Medulla oblongata (tissue), 1 donor: Measurements from ENCODE around the gene TNPO3.
A peak's percentile ranks its signal among the peaks of the same experiment; 100 is the strongest.
"Not testable (repeated sequence)": the region's sequence is repeated elsewhere in the genome, so short reads cannot be mapped to it uniquely, and the experiment has no call there.

ENCODE experiments used
- DNase-seq: peaks from one replicate; pipeline ENCODE4 v3.0.0-alpha.2; 2015; ENCODE audit errors: extremely low spot score

TNPO3 gene

GRCh38 chr7:128922496-128923410 is 132.2 kb downstream of the TNPO3 start:
- no peak for DNase-seq

- no peak for DNase-seq
Observed at GRCh38 chr7:128921866-128922440, 133.0 kb downstream of the TNPO3 start.

- no peak for DNase-seq
Observed at GRCh38 chr7:128920913-128921582, 133.9 kb downstream of the TNPO3 start.

- DNase-seq, result peak; percentile 64
Observed at GRCh38 chr7:128919881-128920799, 134.8 kb downstream of the TNPO3 start.

GRCh38 chr7:128919241-128919640 is 135.7 kb downstream of the TNPO3 start:
- no peak for DNase-seq

GRCh38 chr7:128918016-128918665 is 136.8 kb downstream of the TNPO3 start:
- no peak for DNase-seq

GRCh38 chr7:128917122-128917521 is 137.8 kb downstream of the TNPO3 start:
- DNase-seq, result no peak

- DNase-seq, result no peak
Observed at GRCh38 chr7:128916643-128916915, 138.3 kb downstream of the TNPO3 start.

- DNase-seq, result no peak
Observed at GRCh38 chr7:128915841-128916642, 138.9 kb downstream of the TNPO3 start.

GRCh38 chr7:128915271-128915819 is 139.6 kb downstream of the TNPO3 start:
- DNase-seq, result no peak

- DNase-seq, result no peak
Observed at GRCh38 chr7:128914566-128915151, 140.3 kb downstream of the TNPO3 start.

GRCh38 chr7:128913870-128914565 is 140.9 kb downstream of the TNPO3 start:
- no peak for DNase-seq

GRCh38 chr7:128912709-128913495 is 142.0 kb downstream of the TNPO3 start:
- not testable (repeated sequence) for DNase-seq

GRCh38 chr7:128912281-128912680 is 142.6 kb downstream of the TNPO3 start:
- no peak for DNase-seq

GRCh38 chr7:128911423-128912031 is 143.4 kb downstream of the TNPO3 start:
- no peak for DNase-seq

- DNase-seq, result no peak
Observed at GRCh38 chr7:128910569-128910945, 144.4 kb downstream of the TNPO3 start, which contains the start of gene KCP. KCP (minus strand) TSS chr7:128910709; CDS start chr7:128910676, 33 bp downstream.

- DNase-seq, result no peak
Observed at GRCh38 chr7:128909625-128910568, 145.0 kb downstream of the TNPO3 start.
